GM19351 (cell line): ENCODE data around the gene ARNT2.
A peak's percentile ranks its signal among the peaks of the same experiment; 100 is the strongest.

Experiments
- ATAC-seq: cut with Tn5 transposase; IDR thresholded peaks from one replicate; pipeline ENCODE4 v1.9.1; 2021; ENCODE audit warnings: mild to moderate bottlenecking, moderate library complexity; ENCODE audit not compliant: unreplicated experiment

The ARNT2 gene

DNA sequence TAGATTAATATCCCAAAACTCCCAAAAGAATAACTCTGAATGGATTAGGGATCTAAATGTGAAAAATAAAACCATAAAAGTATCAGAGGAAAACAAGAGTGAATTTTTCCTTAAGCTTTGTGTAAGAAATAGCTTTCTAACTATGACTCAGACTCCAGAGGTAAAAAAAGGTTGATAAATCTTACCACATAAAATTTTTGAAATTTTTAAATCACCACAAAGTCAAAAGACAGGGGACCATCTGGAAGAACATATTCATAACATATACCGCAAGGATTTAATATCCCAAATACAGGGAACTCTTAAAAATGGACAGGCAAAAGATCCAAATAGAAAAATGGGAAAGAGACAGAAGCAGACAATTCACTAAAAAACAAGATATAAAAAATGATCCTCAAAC lies 145.0 kb downstream of the ARNT2 start:
- no peak for ATAC-seq

DNA sequence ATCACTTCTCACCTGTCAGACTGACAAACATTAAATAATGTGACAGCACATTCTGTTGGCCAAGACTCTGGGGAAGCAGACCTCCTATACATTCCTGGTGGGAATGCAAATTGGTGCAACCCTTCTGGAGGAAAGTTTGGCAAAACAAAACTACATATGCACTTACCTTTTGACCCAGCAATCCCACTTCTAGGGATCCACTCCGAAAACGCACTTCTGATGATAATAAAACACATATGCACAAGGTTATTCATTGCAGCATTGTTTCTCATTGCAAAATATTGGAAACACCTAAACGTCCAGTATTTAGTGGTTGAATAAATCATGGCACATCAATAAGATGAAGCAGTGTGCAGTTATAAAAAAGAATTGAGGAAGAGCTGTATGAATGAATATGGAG lies 145.5 kb downstream of the ARNT2 start:
- ATAC-seq: no peak

DNA sequence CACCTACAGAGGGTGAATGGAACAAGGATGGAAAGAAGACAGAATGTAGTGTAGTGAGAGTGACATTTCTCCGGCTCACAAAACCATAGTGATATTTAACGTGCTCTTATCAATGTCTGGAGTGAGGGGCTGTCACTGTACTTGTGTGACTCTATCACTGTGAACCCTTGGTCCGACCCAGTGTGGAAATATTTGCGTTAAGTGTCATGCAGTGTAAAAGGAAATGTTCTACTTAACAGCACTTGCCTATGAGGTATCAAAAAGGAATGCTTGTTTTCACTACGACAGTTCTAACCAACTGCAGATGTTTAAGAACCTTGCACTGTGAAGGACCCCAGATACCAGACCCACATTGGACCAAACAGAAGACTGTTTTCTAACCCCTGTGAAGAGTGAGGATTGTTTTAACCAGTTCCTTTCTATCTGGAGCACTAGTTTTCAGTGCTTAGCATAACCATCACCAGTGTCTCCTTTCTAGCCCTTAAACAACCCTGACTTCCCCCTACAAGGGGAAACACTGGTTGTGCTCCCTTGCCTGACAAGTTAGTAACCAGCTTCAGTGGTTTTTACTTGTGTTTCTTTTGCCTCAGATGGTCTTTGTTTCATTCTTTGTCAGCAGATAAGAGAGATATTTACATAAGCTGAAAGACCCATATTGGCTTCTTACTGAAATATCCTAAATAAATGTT lies 146.2 kb downstream of the ARNT2 start:
- ATAC-seq: peak; percentile 85

DNA sequence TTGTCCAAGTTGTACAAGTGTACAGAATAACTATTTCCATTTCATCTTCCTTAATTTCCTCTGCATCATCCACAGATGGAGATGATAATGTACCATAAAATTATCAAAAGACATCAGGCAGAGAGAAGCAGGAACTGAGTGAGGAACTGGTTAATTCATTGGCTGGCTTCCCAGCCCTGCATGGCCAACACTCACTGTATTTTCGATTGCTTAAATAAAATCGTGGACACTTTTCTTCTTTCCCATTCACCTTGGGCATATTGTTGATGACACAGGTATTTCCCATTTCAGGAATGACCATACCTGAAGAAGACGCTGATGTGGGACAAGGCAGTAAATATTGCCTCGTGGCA lies 146.7 kb downstream of the ARNT2 start:
- ATAC-seq: peak; percentile 25

DNA sequence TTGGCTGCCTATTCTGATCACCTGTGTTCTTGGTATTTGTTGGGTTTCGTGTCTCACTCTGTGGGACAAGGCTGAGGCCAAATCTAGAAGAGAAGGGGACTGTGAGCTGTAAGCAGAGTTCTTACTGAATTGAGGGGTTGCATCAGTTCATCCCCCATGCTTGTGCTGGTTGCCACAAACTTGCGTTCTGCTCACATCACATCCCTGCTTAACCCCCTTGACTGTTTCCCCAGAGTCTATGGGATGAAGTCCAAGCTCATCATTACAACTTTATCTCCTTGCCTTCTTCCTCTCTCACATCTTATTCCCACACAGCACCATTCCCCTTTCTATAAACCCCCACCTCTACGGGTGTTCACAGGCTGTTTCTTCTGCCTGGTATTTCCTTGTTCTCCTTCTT lies 147.2 kb downstream of the ARNT2 start:
- ATAC-seq: no peak

DNA sequence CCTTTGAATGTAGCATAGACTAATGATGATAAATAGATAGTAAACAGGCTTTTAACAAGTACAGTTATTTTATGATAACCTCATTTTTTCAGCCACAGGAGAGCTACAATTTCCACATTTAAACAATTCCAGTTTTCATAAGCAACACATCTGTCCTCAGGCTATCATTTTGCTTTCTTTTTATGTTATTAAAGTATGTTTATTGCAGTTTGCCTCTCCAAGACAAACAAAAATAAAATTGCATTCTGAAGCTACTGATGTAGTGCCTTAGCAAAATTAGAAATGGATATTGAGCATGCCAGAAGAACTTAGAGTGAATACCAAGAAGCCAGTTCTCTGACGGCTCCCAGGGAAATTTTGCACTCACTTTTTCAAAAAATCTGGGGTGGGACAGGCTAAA lies 150.4 kb downstream of the ARNT2 start:
- ATAC-seq: no peak

DNA sequence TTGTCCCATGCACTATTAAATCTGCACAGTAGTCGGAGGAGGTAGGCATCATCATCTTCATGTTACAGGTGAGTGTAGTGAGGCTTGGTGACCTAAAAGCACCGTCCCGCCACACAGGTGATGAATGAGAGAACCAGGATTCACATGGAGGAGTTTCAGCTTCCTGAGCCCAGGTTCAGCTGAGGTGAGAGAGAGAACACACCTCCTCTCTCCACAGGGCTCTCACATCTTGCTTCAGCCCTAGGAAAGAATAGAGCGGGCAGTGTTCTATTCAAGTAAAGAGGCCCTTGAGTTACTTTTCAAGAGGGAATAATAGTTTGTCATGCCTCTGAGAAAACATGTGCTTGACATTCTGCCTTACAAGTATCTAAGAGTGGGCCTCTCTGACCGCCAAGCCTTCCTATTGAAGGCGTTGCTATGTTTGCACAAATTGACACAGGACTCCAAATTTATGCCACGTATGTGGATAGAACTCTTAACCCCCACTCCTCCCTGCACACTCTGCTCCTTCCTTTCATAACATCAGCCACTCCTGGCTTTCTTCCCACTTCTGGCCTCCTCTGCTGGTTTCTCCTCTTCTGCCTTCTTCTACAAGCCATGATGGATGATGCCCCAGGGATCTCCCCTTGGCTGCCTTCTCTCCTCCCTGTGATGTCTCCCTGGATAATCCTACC lies 152.6 kb downstream of the ARNT2 start:
- no peak for ATAC-seq

DNA sequence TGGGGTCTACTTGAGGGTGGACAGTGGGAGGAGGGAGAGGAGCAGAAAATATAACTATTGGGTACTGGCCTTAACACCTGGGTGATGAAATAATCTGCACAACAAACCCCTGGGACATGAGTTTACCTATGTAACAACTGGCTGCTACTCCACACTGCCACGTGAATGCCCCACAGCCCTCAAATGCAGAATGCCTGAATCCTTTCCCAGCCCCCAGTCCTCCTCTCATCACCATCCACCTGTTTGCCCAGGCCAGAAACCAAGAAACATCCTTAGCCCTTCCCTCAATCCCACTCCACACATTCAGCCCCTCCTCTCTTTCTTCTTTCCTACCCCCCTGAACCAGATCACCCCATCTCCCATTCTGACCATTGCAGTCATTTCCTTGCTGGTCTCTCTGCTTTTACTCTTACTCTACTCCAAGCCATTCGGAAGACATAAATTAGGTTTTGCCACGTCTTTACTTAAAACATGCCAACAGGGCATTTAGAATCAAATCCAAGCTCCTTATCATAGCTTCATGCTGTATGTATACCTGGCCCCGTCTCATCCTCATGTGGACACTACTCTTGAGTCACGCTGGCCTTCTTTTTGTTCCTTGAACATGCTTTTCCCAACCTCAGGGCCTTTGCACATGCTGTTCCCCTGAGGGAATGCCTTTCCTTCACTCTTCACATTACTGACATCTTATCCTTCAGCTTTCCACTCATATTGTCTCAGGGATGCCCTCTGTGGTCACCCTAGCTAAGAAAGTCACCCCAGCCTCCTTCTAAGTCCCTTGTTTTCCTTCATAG lies 153.5 kb downstream of the ARNT2 start:
- ATAC-seq: no peak

DNA sequence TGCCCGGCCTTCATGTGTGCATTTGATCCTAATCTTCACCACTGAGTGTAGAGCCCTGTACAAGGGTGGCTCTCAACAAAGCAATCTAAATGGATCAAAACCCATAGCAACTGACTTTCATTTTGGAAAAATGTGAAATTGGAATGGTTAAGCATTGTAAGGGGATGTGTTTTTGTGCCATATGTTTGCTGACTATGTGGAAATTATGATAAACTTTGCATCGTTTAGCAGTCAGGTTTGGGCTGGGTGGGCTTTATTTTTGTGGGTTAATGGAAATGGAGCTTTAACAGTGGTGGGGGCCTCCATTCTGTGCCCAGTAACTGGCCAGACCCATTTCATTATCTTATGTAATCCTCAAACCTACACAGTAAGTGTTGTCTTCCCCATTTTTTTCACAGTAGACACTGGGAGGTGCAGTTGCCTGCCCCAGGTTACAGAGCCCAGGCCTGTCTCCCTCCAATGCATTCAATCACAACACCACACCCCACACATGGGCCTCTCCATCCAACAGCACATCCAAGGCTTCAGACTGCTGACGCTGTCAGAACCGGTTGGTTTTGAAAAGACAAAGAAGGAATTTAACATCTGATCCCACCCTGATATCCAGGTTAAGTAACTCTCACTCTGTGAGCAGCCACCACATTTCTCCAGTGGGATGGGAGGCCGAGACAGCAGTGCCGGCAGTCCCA lies 154.6 kb downstream of the ARNT2 start:
- ATAC-seq: no peak

DNA sequence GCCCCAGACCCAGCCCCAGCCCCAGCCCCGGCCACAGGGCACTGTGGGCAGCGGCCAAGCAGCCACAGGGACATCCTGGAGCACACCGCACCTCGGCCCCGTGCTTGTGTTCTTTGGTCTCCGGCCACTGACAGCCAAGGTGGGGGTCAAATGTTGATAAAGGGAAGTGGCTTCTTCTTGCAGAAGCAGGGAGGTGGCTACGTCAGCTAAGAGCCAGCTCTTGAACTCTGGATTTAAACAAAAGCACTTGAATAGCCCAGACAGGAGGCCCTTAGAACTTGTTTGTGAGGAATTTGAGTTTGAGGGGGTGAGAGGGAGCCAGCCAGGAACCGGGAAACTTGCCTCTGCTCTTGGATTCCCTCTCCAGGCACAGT lies 155.1 kb downstream of the ARNT2 start:
- no peak for ATAC-seq

DNA sequence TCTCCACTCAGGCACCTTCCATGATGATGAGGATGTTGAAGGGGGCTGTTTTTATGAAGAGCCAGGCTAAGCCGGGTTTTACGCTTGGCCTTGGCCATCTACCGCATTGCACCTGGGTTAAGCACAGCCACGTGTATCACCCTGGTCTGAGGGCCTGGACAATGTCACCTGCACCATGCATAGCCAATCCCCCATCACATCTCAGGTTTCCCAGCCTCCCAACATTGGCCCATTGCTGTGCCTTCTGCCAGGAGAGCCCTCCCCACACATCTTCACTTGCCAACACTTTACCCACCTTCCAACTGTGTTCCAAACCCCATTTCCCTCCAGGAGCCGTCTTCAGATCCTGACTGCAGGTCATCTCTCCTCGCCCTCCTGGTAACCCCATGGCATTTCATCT lies 155.6 kb downstream of the ARNT2 start:
- no peak for ATAC-seq

DNA sequence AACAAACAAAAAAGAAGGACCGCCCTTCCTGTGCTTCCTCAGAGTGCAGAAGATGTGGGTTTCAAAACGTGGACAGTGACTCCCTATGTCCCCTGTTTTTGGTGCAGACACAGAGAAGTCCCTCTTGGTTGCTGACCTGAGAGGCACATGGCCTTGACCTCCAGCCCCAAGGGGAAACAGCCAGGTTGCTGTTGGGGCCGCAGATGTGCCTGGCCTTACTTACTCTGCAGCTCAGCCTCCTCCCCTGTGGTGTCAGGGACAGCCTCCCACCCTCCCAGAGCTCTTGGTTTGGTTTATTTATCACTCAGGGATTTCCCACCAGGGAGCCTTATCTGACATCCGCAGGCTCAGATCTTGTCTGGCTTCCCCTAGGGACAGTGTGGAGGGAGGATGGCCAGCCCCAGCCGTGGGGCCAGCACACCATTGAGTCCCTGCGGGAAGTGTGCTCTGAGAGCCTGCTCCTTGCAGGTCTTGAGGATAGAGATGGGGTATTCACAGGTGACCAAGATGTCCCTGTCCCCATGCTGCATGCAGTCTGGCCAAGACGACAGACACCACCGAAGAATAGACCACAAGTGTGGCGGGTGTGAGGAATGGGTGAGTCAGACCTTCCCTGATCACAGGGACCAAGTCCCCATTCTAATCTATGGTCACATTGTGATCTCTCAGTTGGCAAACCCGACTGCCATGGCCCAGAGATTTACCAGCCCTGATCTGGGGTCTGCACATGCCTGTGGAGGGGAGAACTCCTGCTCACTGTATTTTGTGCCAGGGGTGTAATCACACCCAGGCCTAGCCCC lies 156.6 kb downstream of the ARNT2 start:
- ATAC-seq: no peak

DNA sequence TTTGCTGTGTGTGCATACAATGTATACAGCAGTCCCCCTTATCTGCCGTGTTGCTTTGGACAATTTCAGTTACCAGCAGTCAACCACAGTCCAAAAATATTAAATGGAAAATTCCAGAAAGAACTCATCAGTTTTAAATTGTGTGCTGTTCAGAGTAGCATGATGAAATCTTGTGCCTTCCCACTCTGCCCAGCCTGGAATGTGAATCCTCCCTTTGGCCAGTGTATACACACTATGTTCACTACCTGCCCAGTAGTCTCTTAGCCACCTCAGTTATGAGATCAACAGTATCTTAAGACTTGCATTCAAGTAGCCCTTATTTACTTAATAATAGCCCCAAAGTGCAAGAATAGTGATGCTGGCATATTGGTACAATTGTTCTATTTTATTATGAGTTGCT lies 157.3 kb downstream of the ARNT2 start:
- no peak for ATAC-seq

DNA sequence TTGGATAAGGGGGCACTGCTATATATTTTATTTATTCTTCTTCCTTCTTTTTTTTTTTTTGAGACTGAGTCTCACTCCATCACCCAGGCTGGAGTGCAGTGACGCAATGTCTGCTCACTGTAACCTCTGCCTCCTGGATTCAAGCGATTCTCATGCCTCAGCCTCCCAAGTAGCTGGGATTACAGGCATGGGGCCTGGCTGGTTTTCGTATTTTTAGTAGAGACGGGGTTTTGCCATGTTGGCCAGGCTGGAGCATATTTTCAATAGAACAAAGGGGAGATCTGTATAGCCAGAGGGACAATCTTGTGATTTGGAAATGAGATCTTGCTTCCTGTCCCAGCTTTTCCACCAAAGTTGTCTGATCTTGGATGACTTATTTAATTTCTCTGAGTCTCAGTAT lies 157.9 kb downstream of the ARNT2 start:
- ATAC-seq: no peak

DNA sequence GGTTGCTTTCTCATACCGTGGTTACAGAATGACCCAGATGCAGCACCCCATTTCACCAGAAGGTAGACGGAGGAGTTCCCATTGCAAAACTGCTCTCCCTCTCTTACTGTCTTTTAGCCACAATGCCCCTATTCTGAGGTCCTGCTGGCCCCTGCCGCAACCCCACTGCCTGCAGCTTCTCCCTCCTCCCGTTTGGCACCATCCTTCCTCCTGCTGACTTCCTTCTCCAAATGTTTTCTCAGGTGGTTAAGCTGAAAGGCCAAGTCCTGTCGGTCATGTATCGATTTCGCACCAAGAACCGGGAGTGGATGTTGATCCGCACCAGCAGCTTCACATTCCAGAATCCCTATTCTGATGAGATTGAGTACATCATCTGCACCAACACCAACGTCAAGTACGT lies 158.7 kb downstream of the ARNT2 start:
- no peak for ATAC-seq

DNA sequence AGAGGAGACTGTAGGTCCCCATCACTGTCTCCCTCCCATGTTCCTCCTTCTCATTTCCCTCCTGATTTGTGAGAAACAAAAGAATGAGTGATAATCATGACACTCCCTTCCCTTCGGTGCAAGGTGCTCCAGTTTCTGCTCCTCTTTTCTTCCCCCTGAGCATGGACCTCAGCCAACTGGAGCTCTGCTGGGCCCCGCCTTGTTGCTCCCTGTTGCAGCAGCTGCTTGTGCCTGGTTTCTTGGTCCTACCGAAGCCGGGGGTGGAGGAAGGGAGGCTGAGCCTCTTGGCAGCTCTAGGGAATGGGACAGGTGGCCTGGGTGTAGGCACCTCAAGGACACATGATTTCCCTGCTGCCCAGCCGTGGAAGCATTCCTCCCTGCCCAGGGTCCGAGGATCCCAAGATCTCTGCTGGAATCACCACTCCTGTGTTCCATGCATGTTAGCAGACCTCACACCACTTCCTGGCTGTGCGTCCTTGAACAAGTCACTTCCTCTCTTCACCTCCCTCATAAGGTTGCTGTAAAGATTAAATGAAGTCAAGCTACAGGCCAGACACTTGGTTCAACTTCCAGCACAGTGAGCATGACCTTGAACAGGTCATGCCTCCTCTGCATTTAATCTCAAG lies 159.3 kb downstream of the ARNT2 start:
- ATAC-seq: no peak

DNA sequence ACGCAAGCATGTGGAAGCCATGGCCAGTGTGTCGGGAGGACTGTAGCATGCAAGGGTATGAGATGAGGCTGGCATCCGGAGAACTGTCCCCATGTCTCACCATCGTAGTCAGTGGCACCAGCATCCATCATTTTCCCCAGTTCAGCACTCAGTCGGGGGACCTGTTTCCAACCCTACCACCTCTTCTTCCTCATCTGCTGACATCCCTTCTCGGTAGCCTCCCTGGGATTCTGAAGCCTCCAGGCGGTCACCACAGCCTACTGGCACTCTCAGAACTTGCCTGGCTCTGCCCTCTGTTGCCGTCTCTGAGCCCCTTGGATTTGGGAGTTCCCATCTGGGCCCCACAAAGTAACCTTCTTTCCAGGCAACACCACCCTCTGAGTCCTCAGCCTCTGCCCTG lies 159.9 kb downstream of the ARNT2 start:
- ATAC-seq: no peak

DNA sequence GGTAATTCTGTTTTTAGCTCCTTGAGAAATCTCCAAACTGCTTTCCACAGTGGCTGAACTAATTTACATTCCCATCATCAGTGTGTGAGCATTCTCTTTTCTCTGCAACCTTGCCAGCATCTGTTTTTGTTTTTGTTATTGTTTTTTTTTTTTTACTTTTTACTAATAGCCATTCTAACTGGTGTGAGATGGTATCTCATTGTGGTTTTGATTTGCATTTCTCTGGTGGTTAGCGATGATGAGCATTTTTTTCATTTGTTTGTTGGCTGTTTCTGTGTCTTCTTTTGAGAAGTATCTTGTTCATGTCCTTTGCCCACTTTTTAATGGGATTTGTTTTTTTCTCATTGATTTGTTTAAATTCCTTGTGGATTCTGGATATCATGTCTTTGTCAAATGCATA lies 161.2 kb downstream of the ARNT2 start:
- ATAC-seq: no peak

DNA sequence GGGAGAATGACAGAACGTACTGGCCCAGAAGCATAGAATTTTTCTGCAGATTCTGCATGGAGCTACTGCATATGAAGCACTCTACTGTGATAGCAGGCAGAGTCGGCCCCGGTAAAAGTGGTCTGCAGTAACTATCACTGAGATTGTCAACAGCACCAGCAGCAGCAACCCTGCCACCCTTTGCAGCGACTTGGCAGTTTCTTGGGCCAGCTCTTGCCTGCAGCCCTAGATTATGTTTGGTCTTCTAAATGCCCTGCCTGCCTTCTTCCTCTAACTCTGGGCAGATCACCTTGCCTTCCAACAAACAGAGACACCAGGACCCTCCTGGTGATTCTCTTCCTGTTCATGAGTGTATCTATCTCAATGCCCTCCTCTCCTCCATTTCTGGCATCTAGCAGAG lies 161.8 kb downstream of the ARNT2 start:
- ATAC-seq: no peak

DNA sequence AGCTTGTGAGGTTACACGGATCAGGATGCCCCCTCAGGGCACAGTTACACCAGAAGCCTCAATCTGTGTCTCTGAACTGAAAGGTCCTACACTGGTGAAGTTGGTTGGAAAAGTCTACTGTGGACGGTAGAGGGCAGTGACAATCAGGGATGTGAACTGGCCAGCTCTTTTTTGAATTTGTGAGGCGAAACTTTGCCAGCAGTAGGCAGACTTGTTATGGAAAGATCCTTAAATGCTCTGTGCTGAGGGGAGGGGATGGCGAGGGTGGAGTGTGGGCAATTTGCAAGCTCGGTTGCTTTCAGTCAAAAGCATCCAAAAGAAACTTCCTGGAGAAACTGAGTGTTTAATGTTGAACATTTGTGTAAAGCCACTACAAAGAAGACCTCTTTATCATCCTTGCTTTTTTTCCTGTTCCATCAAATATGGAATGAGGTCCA lies 163.6 kb downstream of the ARNT2 start:
- peak; percentile 45 for ATAC-seq
